Tibial nerve (tissue), 4 donors: Measurements from ENCODE around the gene TRPM2. TPM values are rescaled to one million over a fixed set of nuclear protein-coding genes. Genes with fewer than 3 reads are reported as not detected.

Source experiments
- DNase-seq, 2 donors: peaks; one replicate each; pipeline ENCODE4 v3.0.0-alpha.2; 2019; ENCODE audit warnings: low spot score in 2 of 2
- H3K27ac ChIP-seq, 4 donors: fragments of 200-600 bp; sonication (generic) in 3 of 4; one replicate each; pipeline ENCODE4 v1.5.1; 2017 to 2019; ENCODE audit warnings: mild to moderate bottlenecking in 1 of 4
- H3K27me3 ChIP-seq, 2 donors: fragments of 200-600 bp; sonication (generic) in 1 of 2; one replicate each; pipeline versions ENCODE4 v1.5.1 to v1.6.0; 2017 to 2019
- H3K36me3 ChIP-seq, 3 donors: fragments of 200-600 bp; sonication (generic); one replicate each; pipeline ENCODE4 v1.5.1; 2018 to 2019
- H3K4me1 ChIP-seq, 4 donors: fragments of 200-600 bp; sonication (generic) in 3 of 4; one replicate each; pipeline ENCODE4 v1.5.1; 2017 to 2019
- H3K4me3 ChIP-seq, 4 donors: fragments of 200-600 bp; sonication (generic) in 3 of 4; one replicate each; pipeline ENCODE4 v1.5.1; 2017 to 2019; ENCODE audit warnings: mild to moderate bottlenecking in 1 of 4, moderate library complexity in 1 of 4
- H3K9me3 ChIP-seq, 4 donors: fragments of 200-600 bp; sonication (generic) in 3 of 4; one replicate each; pipeline ENCODE4 v1.5.1; 2017 to 2019
- EP300 ChIP-seq, 2 donors: sonication (generic); formaldehyde crosslinking; IDR thresholded peaks; one replicate each; pipeline ENCODE4 v1.6.1; 2017; ENCODE audit warnings: antibody characterized with exemption in 2 of 2, mild to moderate bottlenecking in 1 of 2
- POLR2A ChIP-seq, 2 donors: fragments of 450-650 bp; IDR thresholded peaks; one replicate each; pipeline ENCODE4 v1.6.1; 2017; ENCODE audit warnings: antibody characterized with exemption in 2 of 2, mild to moderate bottlenecking in 2 of 2, moderate library complexity in 2 of 2
- WGBS, 2 donors: methylation state at CpG; one replicate each; pipeline ENCODE4 v1.1.5; 2018; 5-methylcytosine and 5-hydroxymethylcytosine counted together
- total RNA-seq, 4 donors: library from RNA; depleted of rRNA; stranded (reverse); fragments of >200 nt; gene quantifications; one replicate each; pipeline ENCODE4 v1.1.0, GENCODE V29; 2016
- TF ChIP-seq, protein P1 (sequence below), 5 experiments: fragments of 200-600 bp in 3 of 5; fragments of 450-650 bp in 2 of 5; sonication (generic) in 3 of 5; IDR thresholded peaks; one replicate each; pipeline ENCODE4 v1.5.1; 2016 to 2019; ENCODE audit warnings: antibody characterized with exemption in 5 of 5, mild to moderate bottlenecking in 3 of 5, moderate library complexity in 2 of 5

TRPM2 gene
- total RNA-seq, 4 donors from 2014 or later, result 4.9 to 10.3 (median 7.8) TPM

DNA sequence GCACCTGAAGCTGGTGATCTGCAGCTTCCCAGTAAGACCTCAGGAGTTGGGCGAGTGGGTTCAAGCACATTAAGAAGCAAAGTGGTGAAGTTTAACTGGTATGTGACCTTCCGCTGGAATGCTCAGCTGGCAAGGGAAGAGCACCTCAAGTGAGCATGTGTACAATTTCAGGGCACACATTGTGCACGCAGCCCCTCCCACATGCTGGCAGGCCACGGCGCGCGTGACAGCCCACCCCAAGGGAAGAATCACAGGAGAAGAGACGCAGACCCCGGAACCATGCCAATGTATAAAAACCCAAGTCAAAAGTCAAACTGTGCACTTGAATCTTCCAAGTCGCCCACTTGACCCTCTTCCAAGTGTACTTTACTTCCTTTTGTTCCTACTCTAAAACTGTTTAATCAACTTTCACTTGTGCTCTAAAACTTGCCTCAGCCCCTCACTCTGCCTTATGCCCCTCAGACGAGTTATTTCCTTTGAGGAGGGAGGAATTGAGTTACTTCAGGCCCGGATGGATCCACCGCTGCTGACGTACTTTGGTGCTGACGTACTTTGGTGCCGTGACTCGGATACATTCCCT lies 121.9 kb downstream of the TRPM2 start:
- Histone ChIP-seq H3K27me3 (no peaks in the 10 kb centered on the region), H3K36me3 (no peaks in the 10 kb centered on the region), H3K9me3 (no peaks in the 10 kb centered on the region), H3K27ac (no peak overlapping the region), H3K4me1 (no peaks in the 10 kb centered on the region), H3K4me3 (no peak overlapping the region)
- no peak for DNase-seq
- 81 to 84% methylated on average over 17 of the region's 17 CpGs for WGBS, 2 donors
- TF ChIP-seq, protein P1, sequence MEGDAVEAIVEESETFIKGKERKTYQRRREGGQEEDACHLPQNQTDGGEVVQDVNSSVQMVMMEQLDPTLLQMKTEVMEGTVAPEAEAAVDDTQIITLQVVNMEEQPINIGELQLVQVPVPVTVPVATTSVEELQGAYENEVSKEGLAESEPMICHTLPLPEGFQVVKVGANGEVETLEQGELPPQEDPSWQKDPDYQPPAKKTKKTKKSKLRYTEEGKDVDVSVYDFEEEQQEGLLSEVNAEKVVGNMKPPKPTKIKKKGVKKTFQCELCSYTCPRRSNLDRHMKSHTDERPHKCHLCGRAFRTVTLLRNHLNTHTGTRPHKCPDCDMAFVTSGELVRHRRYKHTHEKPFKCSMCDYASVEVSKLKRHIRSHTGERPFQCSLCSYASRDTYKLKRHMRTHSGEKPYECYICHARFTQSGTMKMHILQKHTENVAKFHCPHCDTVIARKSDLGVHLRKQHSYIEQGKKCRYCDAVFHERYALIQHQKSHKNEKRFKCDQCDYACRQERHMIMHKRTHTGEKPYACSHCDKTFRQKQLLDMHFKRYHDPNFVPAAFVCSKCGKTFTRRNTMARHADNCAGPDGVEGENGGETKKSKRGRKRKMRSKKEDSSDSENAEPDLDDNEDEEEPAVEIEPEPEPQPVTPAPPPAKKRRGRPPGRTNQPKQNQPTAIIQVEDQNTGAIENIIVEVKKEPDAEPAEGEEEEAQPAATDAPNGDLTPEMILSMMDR (IDR thresholded peaks at IDR 0.05), result no peak
- TF ChIP-seq POLR2A (IDR thresholded peaks at IDR 0.05), result no peak
- no peak for TF ChIP-seq EP300 (IDR thresholded peaks at IDR 0.05)

DNA sequence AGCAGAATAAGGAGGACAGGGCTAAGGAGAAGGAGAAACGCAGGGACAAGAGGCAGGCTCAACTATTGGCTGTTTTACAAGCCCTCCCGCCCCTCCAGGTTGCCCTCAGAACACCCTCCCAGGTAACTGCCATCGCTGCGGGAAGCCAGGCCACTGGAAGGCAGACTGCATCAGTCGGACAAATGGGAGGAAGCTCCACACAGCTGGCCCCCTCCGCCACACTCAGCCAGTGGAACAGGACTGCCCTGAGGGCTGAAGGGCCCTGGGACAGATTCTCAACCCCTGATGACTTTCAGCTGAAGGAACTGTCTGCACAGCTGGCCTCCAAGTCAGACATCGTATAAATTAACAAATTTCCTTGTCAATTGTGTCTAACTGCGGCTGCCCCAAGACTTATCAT lies 123.7 kb downstream of the TRPM2 start:
- WGBS, 2 donors, result 67 to 70% methylated on average over 8 of the region's 8 CpGs
- TF ChIP-seq POLR2A (IDR thresholded peaks at IDR 0.05), result no peak
- DNase-seq, result no peak
- H3K9me3 ChIP-seq, result no peaks in the 10 kb centered on the region
- no peaks in the 10 kb centered on the region for H3K27me3 ChIP-seq
- H3K4me1 ChIP-seq, result no peaks in the 10 kb centered on the region
- H3K27ac ChIP-seq, result no peak overlapping the region
- H3K4me3 ChIP-seq, result no peak overlapping the region
- H3K36me3 ChIP-seq, result no peaks in the 10 kb centered on the region

DNA sequence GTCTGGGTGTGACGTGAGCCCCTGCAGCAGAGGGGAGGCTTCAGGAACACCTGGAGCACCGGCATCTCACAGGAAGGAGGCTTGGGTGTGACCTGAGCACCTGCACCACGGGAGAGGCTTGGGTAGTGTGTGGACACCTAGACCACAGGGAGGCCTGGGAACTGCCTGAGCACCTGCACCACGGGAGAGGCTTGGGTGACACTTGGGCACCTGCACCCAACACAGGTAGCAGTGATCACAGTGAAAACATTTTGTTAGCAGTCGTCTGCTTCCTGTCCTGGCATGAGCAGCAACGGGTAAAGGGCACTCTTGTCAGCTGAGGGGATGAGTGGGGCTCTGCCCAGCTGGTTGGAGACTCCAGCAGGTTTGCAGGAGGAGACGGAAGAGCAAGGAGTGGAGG lies 124.3 kb downstream of the TRPM2 start:
- Histone ChIP-seq H3K9me3 (no peaks in the 10 kb centered on the region), H3K4me3 (no peak overlapping the region), H3K27me3 (no peaks in the 10 kb centered on the region), H3K4me1 (no peaks in the 10 kb centered on the region), H3K27ac (no peak overlapping the region), H3K36me3 (no peaks in the 10 kb centered on the region)
- no peak for DNase-seq
- 83 to 86% methylated on average over 7 of the region's 7 CpGs for WGBS, 2 donors
- TF ChIP-seq EP300 (IDR thresholded peaks at IDR 0.05) (no peak), POLR2A (IDR thresholded peaks at IDR 0.05) (no peak)
- TF ChIP-seq, protein P1 (IDR thresholded peaks at IDR 0.05), result no peak

DNA sequence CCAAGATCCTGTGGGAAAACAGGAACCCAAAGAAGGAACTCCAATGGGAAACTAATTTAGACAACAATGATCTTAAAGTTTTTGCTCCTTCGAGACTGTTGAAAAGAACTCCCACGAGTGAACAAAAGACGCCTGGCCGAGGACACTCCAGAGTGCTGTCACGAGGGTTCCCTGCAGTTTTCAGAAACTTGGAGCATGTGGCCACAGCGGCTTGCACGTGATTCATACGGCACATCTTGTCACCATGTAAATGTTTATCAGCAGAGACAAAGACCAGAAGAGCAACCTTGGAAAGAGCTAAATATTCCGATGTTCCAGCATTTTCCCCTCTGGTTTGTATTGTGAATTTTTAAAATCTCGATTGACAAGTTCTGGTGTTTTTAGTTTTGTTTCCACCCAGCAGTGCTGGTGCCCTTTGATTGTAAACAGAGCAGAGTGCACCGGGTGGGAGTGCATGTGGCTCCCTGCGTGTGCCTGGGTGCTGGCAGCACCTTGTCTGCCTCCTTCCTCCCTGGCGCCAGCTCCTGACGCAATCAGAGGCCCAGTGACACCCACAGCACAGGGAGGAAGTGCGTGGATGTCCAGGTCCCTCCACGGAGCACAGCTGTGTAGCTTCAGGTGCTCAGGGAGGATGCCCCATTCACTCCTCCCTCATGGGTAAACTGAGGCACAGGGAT lies 124.8 kb downstream of the TRPM2 start:
- H3K9me3 ChIP-seq, result no peaks in the 10 kb centered on the region
- H3K27ac ChIP-seq, result no peak overlapping the region
- DNase-seq, result no peak
- H3K4me1 ChIP-seq, result no peaks in the 10 kb centered on the region
- no peaks in the 10 kb centered on the region for H3K27me3 ChIP-seq
- WGBS, 2 donors, result 70 to 75% methylated on average over 16 of the region's 16 CpGs
- H3K36me3 ChIP-seq, result no peaks in the 10 kb centered on the region
- no peak overlapping the region for H3K4me3 ChIP-seq
- TF ChIP-seq, protein P1 (IDR thresholded peaks at IDR 0.05), result no peak
- no peak for TF ChIP-seq POLR2A (IDR thresholded peaks at IDR 0.05)
- TF ChIP-seq EP300 (IDR thresholded peaks at IDR 0.05), result no peak

DNA sequence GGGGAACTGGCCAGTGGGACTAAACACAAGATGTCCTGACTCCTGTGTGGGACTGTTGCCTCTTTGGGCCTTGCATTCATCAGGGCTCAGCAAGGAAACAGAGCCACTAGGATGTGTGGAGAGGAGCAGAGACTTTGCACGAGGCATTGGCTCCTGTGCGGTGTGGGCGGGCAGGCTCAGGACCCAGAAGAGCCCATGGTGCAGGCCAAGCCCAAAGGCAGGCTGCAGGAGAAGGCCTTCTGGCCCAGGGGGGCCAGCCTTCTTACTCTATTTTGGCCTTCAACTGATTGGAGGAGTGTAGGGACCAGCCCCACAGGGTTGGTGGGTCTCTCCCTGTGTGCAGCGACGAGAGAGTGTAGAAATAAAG lies 125.4 kb downstream of the TRPM2 start:
- Histone ChIP-seq H3K36me3 (no peaks in the 10 kb centered on the region), H3K4me3 (no peak overlapping the region), H3K4me1 (no peaks in the 10 kb centered on the region), H3K9me3 (no peaks in the 10 kb centered on the region), H3K27me3 (no peaks in the 10 kb centered on the region), H3K27ac (no peak overlapping the region)
- DNase-seq, result no peak
- 84 to 88% methylated on average over 5 of the region's 5 CpGs for whole genome bisulfite sequencing, 2 donors
- TF ChIP-seq EP300 (IDR thresholded peaks at IDR 0.05) (no peak), POLR2A (IDR thresholded peaks at IDR 0.05) (no peak)
- TF ChIP-seq, protein P1 (IDR thresholded peaks at IDR 0.05), result no peak
